ENCODE data around the gene DSCAML1.

The DSCAML1 gene

DNA sequence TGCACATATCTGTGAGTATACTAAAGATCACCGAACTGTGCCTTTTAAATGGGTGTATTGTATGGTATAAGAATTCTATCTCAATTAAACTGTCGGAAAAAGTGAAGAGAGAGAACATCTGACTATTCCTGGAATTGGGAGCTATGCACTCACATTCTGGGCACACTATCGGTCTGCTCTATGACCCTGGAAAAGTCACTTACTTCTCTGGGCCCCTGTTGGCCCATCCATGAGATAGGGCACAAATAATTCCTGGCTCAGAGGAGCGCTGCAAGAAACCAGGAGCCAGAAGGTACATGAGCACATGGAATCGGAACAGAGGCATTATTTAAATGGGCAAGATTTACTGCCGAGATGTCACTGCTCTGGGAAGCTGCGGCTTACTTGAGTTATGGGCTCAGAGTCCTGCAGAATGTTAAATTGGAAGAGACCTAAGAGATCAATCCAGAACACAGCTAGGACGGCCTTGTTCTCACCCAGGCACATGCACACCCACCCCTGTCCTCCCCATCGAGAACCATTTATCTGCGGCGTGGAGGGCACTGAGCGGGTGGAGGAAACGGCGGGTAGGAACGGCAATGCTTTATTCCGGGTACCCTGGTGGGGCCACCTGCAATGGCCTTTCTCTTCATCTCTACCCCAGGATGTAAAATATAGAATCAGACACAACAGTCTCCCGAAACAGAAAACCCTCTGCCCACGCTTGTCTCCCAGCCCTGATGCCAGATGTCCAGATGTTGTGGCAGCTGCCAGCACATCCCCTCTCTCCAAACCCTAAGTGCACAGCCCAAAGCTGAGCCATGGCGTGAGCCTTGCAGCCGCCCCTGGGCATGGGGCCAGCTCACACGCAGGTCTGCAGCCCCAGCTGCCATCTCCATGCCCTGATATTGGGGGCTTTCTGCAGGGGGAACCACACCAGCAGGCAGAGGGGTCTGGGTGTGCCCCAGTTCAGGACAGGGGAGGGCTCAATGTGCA is 142.4 kb downstream of the DSCAML1 start:
- DNase-seq, result no peak

GRCh38 chr11:117652521-117652920 is 144.5 kb downstream of the DSCAML1 start:
- no peak for DNase-seq

DNA sequence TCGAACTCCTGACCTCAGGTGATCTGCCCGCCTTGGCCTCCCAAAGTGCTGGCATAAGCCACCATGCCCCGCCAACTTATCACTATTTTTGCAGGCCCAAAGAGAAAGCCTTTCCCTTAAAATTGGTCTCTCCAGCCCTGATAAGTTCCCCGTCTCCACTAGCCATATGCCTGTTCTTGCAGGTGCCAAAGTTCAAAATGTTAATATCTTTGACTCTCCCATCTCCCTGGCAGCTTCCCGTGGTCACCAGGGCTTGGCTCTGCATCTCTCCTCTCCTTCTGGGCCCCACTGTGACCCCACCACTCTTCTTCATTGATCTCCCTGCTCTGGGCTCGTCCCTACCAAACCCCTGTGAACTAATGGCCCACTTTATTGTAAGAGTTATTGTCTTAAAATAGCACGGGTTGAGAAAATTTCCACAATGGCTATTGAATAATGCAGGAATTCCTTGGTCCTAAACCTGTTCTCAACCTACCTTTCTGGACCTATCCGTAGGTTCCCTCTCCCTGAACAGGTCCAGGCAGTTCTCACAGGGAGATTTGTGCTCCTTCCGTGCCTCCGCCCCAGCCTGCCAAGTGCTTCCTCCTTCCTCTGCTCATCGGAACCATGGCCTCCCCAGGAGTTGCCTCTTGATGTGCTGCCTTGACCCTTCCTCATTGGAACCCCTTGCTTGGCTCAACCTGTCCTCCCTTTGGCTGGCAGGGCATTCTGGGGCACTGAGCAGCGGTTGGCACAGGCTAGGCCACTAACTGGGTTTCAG is 147.5 kb downstream of the DSCAML1 start:
- no peak for DNase-seq

- no peak for DNase-seq
Observed at GRCh38 chr11:117647872-117648271, 149.1 kb downstream of the DSCAML1 start.

DNA sequence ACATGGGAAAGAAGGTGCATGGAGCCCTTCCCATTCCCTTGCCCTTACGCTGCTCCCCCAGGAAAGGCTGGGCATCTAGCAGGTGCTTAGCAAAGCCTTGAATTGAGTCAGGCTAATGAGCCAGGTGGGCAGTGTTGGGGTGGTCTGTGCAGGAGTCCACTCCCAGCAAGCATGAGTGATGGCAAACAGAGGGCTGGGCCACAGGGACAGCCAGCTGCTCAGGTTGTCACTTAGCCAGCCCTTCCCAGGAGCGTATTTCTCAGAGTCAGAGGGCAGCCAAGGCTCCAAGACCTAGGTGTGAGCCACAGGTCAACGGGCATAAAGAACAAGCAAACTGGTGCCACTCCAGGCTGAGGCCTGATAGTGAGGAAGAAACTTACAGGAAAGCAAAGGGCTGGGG is 149.8 kb downstream of the DSCAML1 start:
- DNase-seq, result no peak

GRCh38 chr11:117646411-117646810 is 150.6 kb downstream of the DSCAML1 start:
- no peak for DNase-seq

GRCh38 chr11:117644403-117645155 is 152.4 kb downstream of the DSCAML1 start:
- no peak for DNase-seq

- DNase-seq, result no peak
Observed at GRCh38 chr11:117643606-117644300, 153.3 kb downstream of the DSCAML1 start.

- DNase-seq, result no peak
Observed at GRCh38 chr11:117642835-117643234, 154.2 kb downstream of the DSCAML1 start.

- no peak for DNase-seq
Observed at GRCh38 chr11:117642396-117642795, 154.6 kb downstream of the DSCAML1 start.

DNA sequence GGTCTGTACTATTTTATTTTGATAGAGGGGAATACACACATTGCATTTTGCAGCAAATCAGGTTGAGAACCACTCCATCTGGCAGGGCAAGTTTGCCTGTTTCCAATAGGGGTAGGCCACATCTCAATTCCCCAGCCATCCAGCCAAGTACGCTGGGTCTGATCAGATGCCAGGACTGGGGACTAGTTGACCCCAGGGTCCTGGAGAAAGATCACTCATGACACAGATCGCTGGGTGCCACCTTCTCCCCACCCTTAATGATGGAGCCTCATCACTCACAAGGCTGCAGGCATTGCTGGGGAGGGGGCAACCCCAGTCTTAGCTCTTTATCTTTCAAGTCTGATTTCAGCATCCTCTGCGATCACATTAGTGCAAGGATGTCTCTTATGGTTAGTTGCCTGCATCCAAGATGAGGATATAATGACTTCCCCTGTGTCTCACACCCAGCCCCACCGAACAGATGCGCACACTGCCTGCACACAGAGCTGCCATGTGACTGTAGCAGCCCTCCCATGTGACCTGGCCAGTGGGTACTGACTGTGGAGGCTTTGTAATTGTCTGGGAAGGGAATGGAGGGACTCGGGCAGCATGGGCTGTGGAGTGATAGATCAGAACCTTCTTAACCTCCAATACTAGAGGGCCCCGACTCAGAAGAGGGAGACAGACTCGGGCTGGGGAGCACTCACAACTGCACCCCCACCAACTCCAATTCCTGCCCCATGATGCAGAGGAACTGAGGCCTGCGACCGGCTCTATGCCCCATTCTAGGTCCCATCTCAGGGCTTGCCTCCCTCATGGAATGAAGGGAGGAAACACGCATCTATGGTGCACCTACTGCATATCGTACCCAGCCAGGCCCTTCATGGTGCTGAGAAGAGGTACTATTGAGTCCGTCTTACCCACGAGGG is 155.8 kb downstream of the DSCAML1 start:
- no peak for DNase-seq

- no peak for DNase-seq
Observed at GRCh38 chr11:117640041-117640440, 157.0 kb downstream of the DSCAML1 start.

DNA sequence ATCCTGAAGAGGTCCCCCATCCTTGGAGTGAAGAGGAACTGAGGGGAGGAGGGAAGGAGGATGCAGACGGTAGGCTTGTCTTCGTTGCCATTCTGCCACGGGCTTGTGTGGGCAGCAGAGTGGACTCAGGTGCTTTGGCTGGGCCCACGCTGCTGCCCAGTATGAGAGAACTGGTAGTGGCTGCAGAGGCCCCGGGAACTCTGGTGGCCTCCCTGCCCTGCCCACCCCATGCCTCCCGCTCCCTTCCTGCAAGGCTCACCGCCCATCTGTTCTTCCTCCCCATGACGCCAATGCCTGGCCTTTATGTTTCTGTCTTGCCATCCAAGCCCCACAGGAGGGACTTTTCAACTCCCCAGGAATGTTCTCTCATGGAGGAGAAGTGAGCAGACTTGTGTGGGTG is 157.4 kb downstream of the DSCAML1 start:
- DNase-seq, result no peak

GRCh38 chr11:117638911-117639543 is 158.0 kb downstream of the DSCAML1 start:
- no peak for DNase-seq

DNA sequence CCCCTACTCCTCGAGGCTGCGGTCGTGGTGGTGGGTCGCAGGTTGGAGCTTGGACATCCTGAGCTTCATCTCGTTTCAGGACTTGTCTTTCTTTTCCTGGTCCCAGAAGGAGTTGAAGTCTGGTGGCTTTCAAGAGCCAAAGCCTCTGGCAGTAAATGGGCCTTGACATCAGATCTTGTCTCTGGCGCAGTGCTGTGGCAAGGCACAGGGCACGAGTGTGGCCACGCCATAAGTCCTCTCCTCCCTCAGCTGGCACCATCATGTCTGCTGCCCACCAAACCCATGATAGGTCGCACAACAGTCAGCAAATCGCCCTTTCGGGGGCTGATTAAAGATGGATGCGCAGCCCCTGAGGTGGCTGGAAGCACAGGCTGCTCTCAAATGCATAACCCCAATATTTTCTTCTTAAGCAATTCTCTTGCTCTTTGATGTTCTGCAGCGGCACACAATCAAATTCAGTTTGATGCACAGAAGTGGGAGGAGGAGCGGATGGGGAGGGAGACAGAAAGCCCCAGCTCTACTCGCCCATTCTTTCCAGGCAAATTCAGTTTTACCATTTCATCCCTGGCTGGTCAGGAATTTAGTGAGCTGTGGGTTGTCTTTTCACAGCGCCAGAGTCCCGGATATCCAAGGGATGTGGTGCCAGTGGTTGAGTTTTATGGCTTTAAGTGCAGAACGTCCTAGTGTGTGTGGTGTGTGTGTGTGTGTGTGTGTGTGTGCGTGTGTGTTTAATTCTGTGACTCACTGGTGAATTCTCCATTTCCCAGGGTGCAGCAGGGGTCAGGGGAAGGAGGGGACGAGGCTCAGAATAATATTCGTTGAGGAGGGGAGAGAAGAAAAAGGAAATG is 162.0 kb downstream of the DSCAML1 start:
- no peak for DNase-seq

DNA sequence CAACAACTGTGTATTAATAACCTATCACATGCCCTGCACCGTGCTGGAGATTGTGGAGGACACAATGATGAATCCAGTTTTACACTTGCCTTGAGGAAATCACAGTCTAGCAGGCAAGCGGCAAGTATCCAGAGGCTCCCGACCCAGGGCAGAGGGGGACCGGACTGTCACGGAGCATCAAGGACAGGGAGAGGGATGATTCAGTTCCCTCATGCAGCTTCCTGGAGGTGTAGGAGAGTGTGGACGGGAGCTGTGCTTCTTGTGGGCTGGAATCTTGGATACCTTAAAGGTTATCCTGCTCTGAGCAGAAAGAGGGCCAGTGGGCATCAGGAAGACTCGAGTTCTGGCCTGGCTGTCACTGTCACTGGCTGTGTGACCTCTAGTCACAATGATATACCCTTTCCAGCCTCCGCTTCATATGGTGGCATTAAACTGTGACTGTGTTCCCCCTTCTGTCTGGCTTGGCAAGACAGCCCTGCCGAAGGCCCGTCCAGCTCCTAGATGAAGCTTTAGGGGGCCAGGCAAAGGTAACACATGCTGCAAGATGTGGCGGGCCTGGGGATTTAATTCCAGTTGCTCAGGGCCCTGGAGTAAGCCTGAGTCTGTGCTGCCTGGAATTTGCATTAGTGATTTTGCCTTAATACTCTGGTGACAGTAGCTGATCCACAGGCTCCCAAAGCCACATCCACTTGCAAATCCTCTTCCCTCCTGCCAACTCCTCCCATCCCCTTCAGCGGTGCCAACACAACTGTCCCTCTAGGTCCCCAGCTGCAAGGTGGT is 162.8 kb downstream of the DSCAML1 start:
- no peak for DNase-seq

- DNase-seq, result no peak
Observed at GRCh38 chr11:117633186-117633754, 163.7 kb downstream of the DSCAML1 start.

DNA sequence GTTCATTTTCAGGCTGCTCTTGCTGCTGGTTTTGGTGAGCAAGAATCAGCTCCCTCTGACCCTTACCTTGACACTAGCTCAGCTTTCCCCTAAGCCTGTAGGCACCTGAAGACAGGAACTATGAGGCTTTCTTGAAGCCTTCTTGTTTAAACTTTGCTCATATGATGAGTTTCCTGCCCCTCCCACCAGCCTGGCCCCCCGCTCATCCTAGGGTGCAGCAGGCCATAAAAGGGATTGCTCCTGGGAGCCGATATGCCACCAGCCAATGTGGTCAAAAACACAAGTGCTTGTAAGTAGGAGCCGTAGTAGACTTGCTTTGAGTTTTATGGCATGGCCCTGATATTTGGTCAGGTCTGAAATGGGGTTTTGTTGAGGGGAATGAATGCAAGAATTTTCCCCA is 164.7 kb downstream of the DSCAML1 start:
- no peak for DNase-seq
